Measurements from ENCODE around the gene DOCK7.

The DOCK7 gene

DNA sequence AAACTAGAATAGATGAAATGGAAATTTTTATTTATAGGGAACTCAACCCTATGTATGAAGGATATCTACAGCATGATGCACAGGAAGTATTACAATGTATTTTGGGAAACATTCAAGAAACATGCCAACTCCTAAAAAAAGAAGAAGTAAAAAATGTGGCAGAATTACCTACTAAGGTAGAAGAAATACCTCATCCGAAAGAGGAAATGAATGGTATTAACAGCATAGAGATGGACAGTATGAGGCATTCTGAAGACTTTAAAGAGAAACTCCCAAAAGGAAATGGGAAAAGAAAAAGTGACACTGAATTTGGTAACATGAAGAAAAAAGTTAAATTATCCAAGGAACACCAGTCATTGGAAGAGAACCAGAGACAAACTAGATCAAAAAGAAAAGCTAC is 243.5 kb downstream of the DOCK7 start:
- DNase-seq (ENCODE audit: low read depth) = no peak

GRCh38 chr1:62439652-62440371 is 248.4 kb downstream of the DOCK7 start:
- peak; percentile 13 for DNase-seq (ENCODE audit: low read depth)

DNA sequence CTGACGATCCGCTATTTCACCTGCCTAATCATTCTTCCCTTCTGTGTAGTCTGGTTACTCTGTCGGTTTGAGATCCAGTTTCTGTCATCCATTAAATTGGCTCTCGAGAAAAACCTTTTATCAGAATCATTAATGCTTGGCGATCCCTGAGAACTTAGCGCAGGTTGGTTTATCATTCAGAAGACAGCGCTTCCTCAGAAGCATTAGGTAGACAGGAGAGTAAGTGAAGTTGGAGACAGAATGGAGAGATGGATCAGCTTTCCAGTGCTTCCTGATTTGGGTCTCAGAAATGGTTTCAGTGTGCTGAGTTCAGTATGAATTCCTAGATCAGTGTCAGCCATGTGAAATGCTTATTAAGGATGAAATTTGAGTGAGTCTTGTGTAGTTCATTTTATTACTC is 250.0 kb downstream of the DOCK7 start:
- DNase-seq (ENCODE audit: low read depth) = peak; percentile 16

- DNase-seq (ENCODE audit: low read depth) = peak; percentile 31
Measured at GRCh38 chr1:62437273-62437940, 250.8 kb downstream of the DOCK7 start.

GRCh38 chr1:62436466-62437272 is 251.5 kb downstream of the DOCK7 start, which contains the start of gene USP1:
TSS of gene USP1 (plus strand) at chr1:62437049. CDS start at chr1:62439868, 2,819 bp downstream.
- peak; percentile 100 for DNase-seq (ENCODE audit: low read depth)

DNA sequence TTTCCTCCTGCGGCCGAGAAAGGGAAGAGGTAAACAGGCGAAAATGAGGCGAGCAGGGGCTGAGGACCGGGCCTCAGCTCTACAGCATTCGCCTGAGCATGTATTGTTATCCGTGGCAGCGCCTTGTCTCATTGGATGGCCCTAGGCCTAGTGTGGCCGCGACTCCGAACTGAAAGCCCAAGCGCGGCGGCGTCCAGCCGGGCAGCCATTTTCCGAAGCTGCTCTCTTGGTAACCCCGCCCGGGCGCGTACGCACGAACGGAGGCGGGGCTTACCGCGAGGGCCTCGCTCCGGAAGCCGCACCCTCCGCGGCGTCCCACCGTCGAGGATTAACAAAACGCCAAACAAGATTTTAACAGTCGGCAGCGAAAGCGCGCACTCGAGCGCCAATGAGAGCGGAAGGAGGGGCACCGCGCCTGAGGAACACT is 252.1 kb downstream of the DOCK7 start:
- no peak for DNase-seq (ENCODE audit: low read depth)

DNA sequence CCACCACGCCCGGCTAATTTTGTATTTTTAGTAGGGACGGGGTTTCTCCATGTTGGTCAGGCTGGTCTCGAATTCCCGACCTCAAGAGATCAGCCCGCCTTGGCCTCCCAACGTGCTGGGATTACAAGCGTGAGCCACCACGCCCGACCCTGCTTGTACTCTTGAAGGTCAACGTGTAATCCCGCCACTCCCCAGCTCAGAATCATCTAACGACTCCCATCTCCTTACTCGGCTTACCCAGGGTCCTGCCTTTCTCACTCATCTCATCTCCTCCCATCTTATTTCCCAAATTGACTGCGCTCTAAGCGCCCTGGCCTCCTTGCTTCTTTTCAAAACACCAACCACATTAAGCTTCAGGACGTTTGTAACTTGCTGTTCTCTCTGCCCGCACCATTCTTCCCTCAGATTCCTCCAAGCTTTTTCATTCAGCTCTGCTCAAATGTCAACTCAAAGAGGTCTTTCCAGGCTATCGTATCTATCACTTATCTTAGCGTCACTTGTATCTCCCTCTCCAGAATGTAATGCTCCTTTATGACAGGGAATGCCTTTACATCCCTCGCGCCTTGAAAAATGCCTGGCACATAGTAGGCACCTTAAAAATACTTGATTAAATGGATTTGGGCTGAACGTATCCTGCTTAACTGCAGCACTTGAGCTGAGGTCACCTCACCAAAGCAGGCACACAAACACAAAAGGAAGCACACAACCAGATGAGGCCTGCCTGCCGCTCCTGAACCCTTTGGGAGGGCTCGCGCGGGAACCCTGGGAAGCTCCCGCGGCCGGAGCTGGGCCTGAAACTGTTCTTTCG is 252.8 kb downstream of the DOCK7 start:
- no peak for DNase-seq (ENCODE audit: low read depth)

GRCh38 chr1:62434618-62435001 is 253.6 kb downstream of the DOCK7 start:
- DNase-seq (ENCODE audit: low read depth) = no peak

- DNase-seq (ENCODE audit: low read depth) = no peak
Measured at GRCh38 chr1:62433861-62434617, 254.1 kb downstream of the DOCK7 start.

- DNase-seq (ENCODE audit: low read depth) = no peak
Measured at GRCh38 chr1:62429581-62429980, 258.6 kb downstream of the DOCK7 start.

DNA sequence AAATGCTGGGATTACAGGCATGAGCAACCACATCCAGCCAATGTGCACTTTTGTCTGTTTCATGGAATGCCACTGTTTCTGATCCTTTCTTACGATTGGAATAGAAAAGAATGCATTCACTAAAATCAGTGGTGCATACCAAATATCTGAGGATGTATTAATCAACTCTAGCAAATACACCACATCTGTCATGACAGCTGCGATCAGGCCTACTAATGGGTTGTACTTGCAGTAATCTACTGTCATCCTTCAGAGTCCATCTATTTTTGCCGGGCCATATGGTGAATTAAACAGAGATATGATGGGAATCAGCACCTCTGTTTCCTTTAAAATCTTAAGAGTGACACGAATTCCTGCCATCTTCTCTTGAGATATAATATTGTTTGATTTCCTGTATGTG is 259.8 kb downstream of the DOCK7 start:
- no peak for DNase-seq (ENCODE audit: low read depth)

- DNase-seq (ENCODE audit: low read depth) = no peak
Measured at GRCh38 chr1:62426794-62427193, 261.4 kb downstream of the DOCK7 start.

- DNase-seq (ENCODE audit: low read depth) = no peak
Measured at GRCh38 chr1:62426237-62426636, 261.9 kb downstream of the DOCK7 start.

DNA sequence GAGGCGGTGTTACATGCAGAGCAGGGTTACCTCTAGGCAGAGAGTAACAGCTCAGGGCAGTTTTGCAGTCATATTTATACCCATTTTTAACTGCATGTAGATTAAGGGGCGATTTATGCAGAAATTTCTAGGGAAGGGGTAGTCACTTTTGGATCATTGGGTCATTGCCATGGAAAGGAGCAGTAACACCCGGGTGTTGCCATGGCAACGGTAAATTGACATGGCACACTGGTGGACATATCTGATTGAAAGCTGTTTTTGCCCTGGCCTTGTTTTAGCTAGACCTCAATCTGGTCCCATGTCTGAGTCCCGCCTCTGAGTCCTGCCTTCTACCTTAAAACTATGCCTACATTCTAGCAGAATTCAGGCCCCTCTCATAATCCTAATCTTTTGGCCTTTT is 263.1 kb downstream of the DOCK7 start:
- DNase-seq (ENCODE audit: low read depth) = no peak

DNA sequence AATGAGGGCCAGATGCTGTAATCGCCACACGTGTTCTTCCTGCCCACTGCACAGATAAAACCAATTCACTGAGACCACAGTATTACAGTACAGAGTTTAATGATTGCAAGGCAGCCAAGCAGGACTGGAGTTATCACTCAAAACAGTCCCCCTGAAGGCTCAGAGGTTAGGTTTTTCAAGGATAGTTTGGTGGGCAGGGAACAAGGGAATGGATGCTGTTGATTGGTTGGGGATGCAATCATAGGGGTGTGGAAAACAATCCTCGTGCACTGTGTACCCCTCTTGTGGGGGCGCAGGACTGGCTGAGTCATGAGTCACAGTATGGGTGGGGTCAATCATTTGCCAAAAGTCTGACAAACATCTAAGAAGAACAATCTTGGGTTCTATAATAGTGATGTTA is 263.8 kb downstream of the DOCK7 start:
- no peak for DNase-seq (ENCODE audit: low read depth)

- DNase-seq (ENCODE audit: low read depth) = no peak
Measured at GRCh38 chr1:62423580-62424242, 264.5 kb downstream of the DOCK7 start.

GRCh38 chr1:62420214-62420613 is 268.0 kb downstream of the DOCK7 start:
- no peak for DNase-seq (ENCODE audit: low read depth)

DNA sequence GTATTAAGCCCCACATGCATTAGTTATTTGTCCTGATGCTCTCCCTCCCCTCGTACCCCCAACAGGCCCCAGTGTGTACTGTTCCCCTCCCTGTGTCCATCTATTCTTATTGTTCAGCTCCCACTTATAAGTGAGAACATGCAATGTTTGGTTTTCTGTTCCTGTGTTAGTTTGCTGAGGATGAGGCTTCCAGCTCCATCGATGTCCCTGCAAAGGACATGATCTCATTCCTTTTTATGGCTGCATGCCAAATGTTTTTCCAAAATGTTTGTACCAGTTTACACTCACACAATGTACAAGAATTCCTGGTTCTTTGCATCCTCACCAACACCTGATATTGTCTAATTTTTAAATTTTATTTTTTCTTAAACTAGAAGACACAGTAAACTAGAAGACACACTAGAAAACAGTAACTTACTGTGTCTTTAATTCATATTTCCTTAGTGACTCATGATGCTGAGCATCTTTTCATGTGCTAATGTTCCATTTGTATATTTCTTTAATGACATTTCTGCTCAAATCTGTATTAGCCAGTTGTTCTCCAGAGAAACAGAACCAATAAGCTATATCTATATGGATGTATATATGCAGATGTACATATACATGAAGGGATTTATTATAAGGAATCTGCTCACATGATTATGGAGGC is 270.7 kb downstream of the DOCK7 start:
- DNase-seq (ENCODE audit: low read depth) = no peak

GRCh38 chr1:62415687-62416086 is 272.5 kb downstream of the DOCK7 start:
- DNase-seq (ENCODE audit: low read depth) = no peak

DNA sequence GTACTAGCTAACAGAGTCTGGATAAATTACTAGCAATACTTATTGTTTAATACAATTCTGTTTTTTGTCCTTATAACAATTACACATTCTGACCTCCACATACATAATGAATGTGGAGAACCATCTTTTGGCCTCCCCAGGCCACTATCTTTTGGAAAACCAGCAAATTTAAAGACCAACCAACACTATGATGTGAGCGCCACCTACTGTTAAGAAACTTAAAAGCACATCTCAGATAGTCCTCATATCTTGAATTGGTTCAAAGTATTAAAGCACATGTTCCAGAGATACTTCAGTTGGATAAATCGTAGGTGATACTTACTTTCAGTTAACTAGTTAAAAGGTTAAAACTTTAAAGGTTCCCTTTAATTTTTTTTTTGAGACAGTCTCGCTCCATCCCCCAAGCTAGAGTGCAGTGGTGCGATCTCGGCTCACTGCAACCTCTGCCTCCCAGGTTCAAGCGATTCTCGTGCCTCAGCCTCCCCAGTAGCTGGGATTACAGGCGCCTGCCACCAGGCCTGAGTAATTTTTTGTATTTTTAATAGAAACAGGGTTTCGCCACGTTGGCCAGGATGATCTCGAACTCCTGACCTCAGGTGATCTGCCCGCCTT is 280.7 kb downstream of the DOCK7 start:
- peak; percentile 42 for DNase-seq (ENCODE audit: low read depth)

All from iris pigment epithelial cell (primary cell).